Measurements from ENCODE around the gene OPCML. TPM values are rescaled to one million over a fixed set of nuclear protein-coding genes. Genes with fewer than 3 reads are reported as not detected.

The OPCML gene
- total RNA-seq, 3 donors from 2014 or later: not detected

- Mint-ChIP-seq H3K4me3 (no peak overlapping the region), H3K27me3 (ENCODE audit: low read depth) (peaks cover 2% of the 10 kb centered on the region), H3K36me3 (ENCODE audit: insufficient read depth) (no peaks in the 10 kb centered on the region), H3K9me3 (no peaks in the 10 kb centered on the region), H3K4me1 (ENCODE audit: low read depth) (no peaks in the 10 kb centered on the region)
- no peak for ATAC-seq
- DNase-seq: no peak
Observed at GRCh38 chr11:132904607-132905006, 627.7 kb downstream of the OPCML start.

GRCh38 chr11:132904091-132904490, 628.2 kb downstream of the OPCML start:
- ATAC-seq (no peak), DNase-seq (no peak)
- Mint-ChIP-seq H3K27me3 (ENCODE audit: low read depth) (peaks cover 2% of the 10 kb centered on the region), H3K36me3 (ENCODE audit: insufficient read depth) (no peaks in the 10 kb centered on the region), H3K4me1 (ENCODE audit: low read depth) (no peaks in the 10 kb centered on the region), H3K4me3 (no peak overlapping the region), H3K9me3 (no peaks in the 10 kb centered on the region)

- Mint-ChIP-seq H3K4me1 (ENCODE audit: low read depth) (no peaks in the 10 kb centered on the region), H3K27me3 (ENCODE audit: low read depth) (peaks cover 2% of the 10 kb centered on the region), H3K4me3 (no peak overlapping the region), H3K9me3 (no peaks in the 10 kb centered on the region), H3K36me3 (ENCODE audit: insufficient read depth) (no peaks in the 10 kb centered on the region)
- ATAC-seq: no peak
- DNase-seq: no peak
Observed at GRCh38 chr11:132901638-132902471, 630.4 kb downstream of the OPCML start.

- peaks cover 2% of the 10 kb centered on the region for H3K27me3 Mint-ChIP-seq (ENCODE audit: low read depth)
- H3K4me3 Mint-ChIP-seq: no peak overlapping the region
- H3K36me3 Mint-ChIP-seq (ENCODE audit: insufficient read depth): no peaks in the 10 kb centered on the region
- no peak for DNase-seq
- ATAC-seq: no peak
- H3K4me1 Mint-ChIP-seq (ENCODE audit: low read depth): no peaks in the 10 kb centered on the region
- H3K9me3 Mint-ChIP-seq: no peaks in the 10 kb centered on the region
Observed at GRCh38 chr11:132898676-132899075, 633.6 kb downstream of the OPCML start.

- no peaks in the 10 kb centered on the region for H3K36me3 Mint-ChIP-seq (ENCODE audit: insufficient read depth)
- ATAC-seq (no peak), DNase-seq (no peak)
- H3K27me3 Mint-ChIP-seq (ENCODE audit: low read depth): peaks cover 2% of the 10 kb centered on the region
- H3K4me1 Mint-ChIP-seq (ENCODE audit: low read depth): no peaks in the 10 kb centered on the region
- H3K9me3 Mint-ChIP-seq: no peaks in the 10 kb centered on the region
- H3K4me3 Mint-ChIP-seq: no peak overlapping the region
Observed at GRCh38 chr11:132898021-132898420, 634.3 kb downstream of the OPCML start.

- no peak overlapping the region for H3K4me3 Mint-ChIP-seq
- DNase-seq (no peak), ATAC-seq (no peak)
- H3K9me3 Mint-ChIP-seq: no peaks in the 10 kb centered on the region
- no peaks in the 10 kb centered on the region for H3K36me3 Mint-ChIP-seq (ENCODE audit: insufficient read depth)
- H3K4me1 Mint-ChIP-seq (ENCODE audit: low read depth): no peaks in the 10 kb centered on the region
- H3K27me3 Mint-ChIP-seq (ENCODE audit: low read depth): peaks cover 2% of the 10 kb centered on the region
Observed at GRCh38 chr11:132895340-132895739, 637.0 kb downstream of the OPCML start.

- Mint-ChIP-seq H3K27me3 (ENCODE audit: low read depth) (no peaks in the 10 kb centered on the region), H3K4me1 (ENCODE audit: low read depth) (no peaks in the 10 kb centered on the region), H3K4me3 (no peak overlapping the region), H3K9me3 (no peaks in the 10 kb centered on the region), H3K36me3 (ENCODE audit: insufficient read depth) (no peaks in the 10 kb centered on the region)
- DNase-seq (no peak), ATAC-seq (no peak)
Observed at GRCh38 chr11:132894606-132895005, 637.7 kb downstream of the OPCML start.

GRCh38 chr11:132892876-132893275, 639.4 kb downstream of the OPCML start:
- ATAC-seq: no peak
- Mint-ChIP-seq H3K4me1 (ENCODE audit: low read depth) (no peaks in the 10 kb centered on the region), H3K27me3 (ENCODE audit: low read depth) (no peaks in the 10 kb centered on the region), H3K9me3 (no peaks in the 10 kb centered on the region), H3K4me3 (no peak overlapping the region), H3K36me3 (ENCODE audit: insufficient read depth) (no peaks in the 10 kb centered on the region)
- DNase-seq: no peak

GRCh38 chr11:132888226-132888625, 644.1 kb downstream of the OPCML start:
- H3K27me3 Mint-ChIP-seq (ENCODE audit: low read depth): no peaks in the 10 kb centered on the region
- H3K4me3 Mint-ChIP-seq: no peak overlapping the region
- ATAC-seq (no peak), DNase-seq (no peak)
- no peaks in the 10 kb centered on the region for H3K9me3 Mint-ChIP-seq
- H3K36me3 Mint-ChIP-seq (ENCODE audit: insufficient read depth): no peaks in the 10 kb centered on the region
- H3K4me1 Mint-ChIP-seq (ENCODE audit: low read depth): no peaks in the 10 kb centered on the region

- Mint-ChIP-seq H3K4me1 (ENCODE audit: low read depth) (no peaks in the 10 kb centered on the region), H3K27me3 (ENCODE audit: low read depth) (no peaks in the 10 kb centered on the region), H3K36me3 (ENCODE audit: insufficient read depth) (no peaks in the 10 kb centered on the region), H3K9me3 (no peaks in the 10 kb centered on the region), H3K4me3 (no peak overlapping the region)
- ATAC-seq (no peak), DNase-seq (no peak)
Observed at GRCh38 chr11:132886335-132886734, 646.0 kb downstream of the OPCML start.

GRCh38 chr11:132883241-132883640, 649.1 kb downstream of the OPCML start:
- DNase-seq (no peak), ATAC-seq (no peak)
- Mint-ChIP-seq H3K9me3 (no peaks in the 10 kb centered on the region), H3K27me3 (ENCODE audit: low read depth) (no peaks in the 10 kb centered on the region), H3K4me1 (ENCODE audit: low read depth) (no peaks in the 10 kb centered on the region), H3K4me3 (no peak overlapping the region), H3K36me3 (ENCODE audit: insufficient read depth) (no peaks in the 10 kb centered on the region)

GRCh38 chr11:132881622-132882021, 650.7 kb downstream of the OPCML start:
- H3K36me3 Mint-ChIP-seq (ENCODE audit: insufficient read depth): no peaks in the 10 kb centered on the region
- H3K4me1 Mint-ChIP-seq (ENCODE audit: low read depth): no peaks in the 10 kb centered on the region
- ATAC-seq: no peak
- no peak for DNase-seq
- no peaks in the 10 kb centered on the region for H3K9me3 Mint-ChIP-seq
- no peak overlapping the region for H3K4me3 Mint-ChIP-seq
- H3K27me3 Mint-ChIP-seq (ENCODE audit: low read depth): no peaks in the 10 kb centered on the region

GRCh38 chr11:132878111-132878510, 654.2 kb downstream of the OPCML start:
- no peaks in the 10 kb centered on the region for H3K27me3 Mint-ChIP-seq (ENCODE audit: low read depth)
- no peaks in the 10 kb centered on the region for H3K4me1 Mint-ChIP-seq (ENCODE audit: low read depth)
- DNase-seq: no peak
- H3K36me3 Mint-ChIP-seq (ENCODE audit: insufficient read depth): no peaks in the 10 kb centered on the region
- no peak overlapping the region for H3K4me3 Mint-ChIP-seq
- no peaks in the 10 kb centered on the region for H3K9me3 Mint-ChIP-seq
- ATAC-seq: no peak

GRCh38 chr11:132876705-132877104, 655.6 kb downstream of the OPCML start:
- Mint-ChIP-seq H3K36me3 (ENCODE audit: insufficient read depth) (no peaks in the 10 kb centered on the region), H3K4me3 (no peak overlapping the region), H3K4me1 (ENCODE audit: low read depth) (no peaks in the 10 kb centered on the region), H3K27me3 (ENCODE audit: low read depth) (no peaks in the 10 kb centered on the region), H3K9me3 (no peaks in the 10 kb centered on the region)
- no peak for DNase-seq
- ATAC-seq: no peak

GRCh38 chr11:132876239-132876638, 656.1 kb downstream of the OPCML start:
- DNase-seq (no peak), ATAC-seq (no peak)
- H3K4me1 Mint-ChIP-seq (ENCODE audit: low read depth): no peaks in the 10 kb centered on the region
- no peaks in the 10 kb centered on the region for H3K9me3 Mint-ChIP-seq
- no peak overlapping the region for H3K4me3 Mint-ChIP-seq
- H3K36me3 Mint-ChIP-seq (ENCODE audit: insufficient read depth): no peaks in the 10 kb centered on the region
- H3K27me3 Mint-ChIP-seq (ENCODE audit: low read depth): no peaks in the 10 kb centered on the region
